ENCODE data around the gene ALDH18A1. TPM values are rescaled to one million over a fixed set of nuclear protein-coding genes. Genes with fewer than 3 reads are reported as not detected.

ALDH18A1 gene
- total RNA-seq, 2 experiments from 2014 or later = 109 to 121 TPM

DNA sequence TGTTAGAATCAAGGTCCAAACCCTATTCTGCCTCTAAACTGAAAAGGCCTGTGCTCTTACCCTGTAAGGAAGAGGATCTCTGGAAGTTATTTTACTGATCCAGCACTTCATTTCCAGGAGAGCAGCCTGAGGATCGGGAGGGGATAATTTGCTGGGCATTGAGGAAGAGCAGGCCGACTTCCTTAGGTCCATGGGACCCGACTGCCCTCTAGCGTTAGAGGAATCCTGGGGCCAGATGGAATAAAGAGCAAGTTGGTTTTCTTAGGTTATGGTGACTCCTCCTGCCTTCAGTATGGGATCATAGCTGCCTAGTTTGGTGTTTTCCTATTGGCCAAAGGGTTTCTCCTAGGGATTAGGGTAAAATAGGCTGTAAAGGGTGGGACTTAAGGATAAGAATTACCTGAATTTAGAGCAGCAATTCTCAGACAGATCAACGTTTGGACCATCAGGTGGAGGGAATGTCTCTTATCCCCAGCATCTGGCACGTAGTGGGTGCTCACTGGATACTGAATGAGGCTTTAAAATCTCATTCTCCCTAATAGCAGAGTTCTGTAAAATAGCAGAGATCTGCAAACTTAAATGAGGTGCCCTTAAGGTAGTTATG is 55.3 kb downstream of the ALDH18A1 start:
- POLR2A ChIA-PET = no interaction called here
- CTCF ChIA-PET = interaction anchor here (0.5 to 2.6 kb wide), 4 partner anchors 171 to 998 kb away, joined by 3 to 16 read pairs (median 4); no protein-coding TSS in a partner anchor

DNA sequence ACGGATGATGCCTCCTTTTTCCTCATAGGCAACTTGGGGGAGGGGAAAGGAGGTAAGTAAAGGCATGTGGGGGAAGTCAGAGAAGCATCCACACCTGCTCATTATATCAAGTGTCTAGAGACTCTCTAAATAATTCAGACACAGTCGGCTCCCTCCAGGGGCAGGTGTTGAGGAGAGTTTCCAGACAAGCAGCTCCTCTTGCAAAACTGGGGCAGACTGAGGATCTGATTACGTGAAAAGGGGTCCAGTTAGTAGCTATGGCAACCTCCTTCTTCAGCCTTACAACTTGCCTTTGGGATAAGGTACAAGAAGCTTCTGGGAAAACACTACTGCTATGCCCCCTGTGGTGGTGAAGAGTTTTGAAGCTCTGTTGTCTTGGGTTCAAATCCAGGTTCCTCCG is 56.4 kb downstream of the ALDH18A1 start:
- CTCF ChIA-PET = interaction anchor here (0.8 to 2.6 kb wide), 4 partner anchors 170 to 237 kb away, joined by 4 to 16 read pairs (median 4); no protein-coding TSS in a partner anchor
- POLR2A ChIA-PET = no interaction called here

DNA sequence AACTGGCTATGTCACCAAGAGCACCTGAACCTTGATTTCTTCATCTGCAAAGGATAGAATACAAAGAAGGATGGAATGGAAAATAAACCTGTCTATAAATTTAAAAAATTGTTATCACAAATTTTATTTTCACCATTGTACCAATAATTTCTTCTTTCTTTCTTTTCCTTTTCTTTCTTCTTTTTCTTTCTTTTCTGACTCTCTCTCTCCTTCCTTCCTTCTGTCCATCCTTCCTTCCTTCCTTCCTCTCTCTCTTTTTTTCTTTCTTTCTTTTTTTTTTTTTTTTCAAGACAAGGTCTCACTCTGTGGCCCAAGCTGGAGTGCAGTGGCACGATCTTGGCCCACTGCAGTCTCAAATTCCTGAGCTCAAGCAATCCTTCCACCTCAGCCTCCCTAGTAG is 58.7 kb downstream of the ALDH18A1 start:
- CTCF ChIA-PET = interaction anchor here (0.7 to 2.2 kb wide), 2 partner anchors 148 to 168 kb away, joined by 3 to 13 read pairs; no protein-coding TSS in a partner anchor
- POLR2A ChIA-PET = no interaction called here

DNA sequence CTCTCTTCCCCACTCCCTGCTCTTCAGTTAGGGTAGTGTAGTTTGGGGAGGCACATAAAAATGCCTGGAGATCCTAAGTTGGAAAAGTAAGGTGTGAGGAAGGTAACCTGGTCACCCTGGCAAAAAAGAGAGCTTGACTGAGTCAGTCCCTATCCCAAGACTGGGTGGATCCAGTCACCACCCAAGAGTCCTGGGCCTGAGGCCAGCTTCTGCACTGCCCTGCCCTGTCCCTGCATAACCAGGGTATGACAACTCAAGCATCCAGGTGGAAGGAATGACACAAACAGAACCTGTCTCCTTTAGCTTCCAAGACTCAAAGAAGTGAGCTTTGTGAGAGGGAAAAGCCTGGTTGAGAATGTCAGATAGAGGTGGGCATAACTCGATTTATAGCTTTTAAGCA is 68.5 kb downstream of the ALDH18A1 start:
- CTCF ChIA-PET = no interaction called here
- POLR2A ChIA-PET = no interaction called here

DNA sequence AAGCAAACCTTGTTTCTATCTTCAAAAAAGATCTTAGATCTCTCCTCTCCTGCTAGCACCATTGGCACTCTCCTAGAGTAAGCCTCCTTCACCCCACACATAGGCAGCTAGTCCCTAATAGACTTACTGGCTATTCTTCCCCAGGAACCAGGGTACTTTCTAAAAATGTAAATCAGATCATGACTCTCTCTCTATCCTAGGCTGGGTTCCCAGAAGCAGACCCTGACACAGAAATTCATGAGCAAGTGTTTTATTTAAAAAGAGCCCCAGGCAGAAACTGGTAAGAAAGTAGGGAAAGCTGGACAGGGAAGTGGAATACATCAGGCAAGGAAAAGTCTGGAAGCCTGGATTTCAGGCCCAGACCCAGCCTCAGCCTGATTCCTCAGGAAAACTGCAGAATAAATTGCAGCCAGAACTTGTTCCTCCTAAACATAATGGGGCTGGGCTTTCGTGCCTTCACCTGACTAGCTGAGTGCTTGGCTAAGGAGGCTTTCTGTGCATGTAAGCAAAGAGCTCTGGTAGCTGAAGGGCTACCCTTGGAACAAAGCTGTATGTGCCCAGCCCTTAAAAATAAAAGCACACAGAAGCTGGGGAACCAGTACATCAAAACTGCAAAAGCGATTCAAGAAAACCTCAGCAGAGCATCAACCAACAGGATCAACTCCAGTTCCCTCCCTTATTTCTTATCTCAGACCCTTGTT is 76.5 kb downstream of the ALDH18A1 start:
- ChIA-PET CTCF (no interaction called here), POLR2A (no interaction called here)

DNA sequence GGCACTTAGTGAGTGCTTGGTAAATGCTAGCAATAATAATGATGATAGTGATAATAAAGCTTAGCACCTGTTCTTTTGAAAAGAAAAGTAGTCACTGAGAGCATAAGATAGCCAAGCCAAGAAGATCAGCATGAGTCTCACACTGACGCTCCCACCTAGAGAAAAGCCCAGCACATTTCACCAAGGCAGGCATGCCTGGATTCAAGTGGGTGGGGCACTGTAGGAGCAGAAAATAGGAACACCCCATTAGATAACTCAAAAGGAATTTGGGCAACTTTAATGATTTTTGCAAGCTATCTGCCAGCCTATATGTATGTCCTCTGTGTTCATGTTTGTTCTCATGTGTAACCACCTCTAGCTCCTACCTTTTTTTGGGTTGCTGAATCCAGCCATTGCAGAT is 77.2 kb downstream of the ALDH18A1 start:
- ChIA-PET POLR2A (no interaction called here), CTCF (no interaction called here)

DNA sequence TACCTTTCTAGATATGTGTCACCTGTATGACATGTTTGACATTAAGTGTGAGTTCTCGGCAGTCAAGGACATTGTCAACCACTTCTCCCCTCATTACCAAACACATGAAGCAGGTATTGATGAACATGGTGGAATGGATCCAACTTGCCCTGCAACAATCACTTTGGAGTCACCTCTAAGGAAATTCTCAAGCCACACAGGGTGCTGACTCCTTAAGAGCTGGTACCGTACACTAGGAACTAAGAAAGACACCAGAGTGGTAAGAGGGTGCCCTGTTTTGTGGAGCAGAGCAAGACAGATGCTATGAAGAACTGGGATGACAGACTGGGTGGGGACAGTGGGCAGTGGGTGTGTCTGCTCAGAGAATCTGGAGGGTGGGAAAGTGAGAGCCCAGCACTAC is 77.9 kb downstream of the ALDH18A1 start:
- ChIA-PET POLR2A (no interaction called here), CTCF (no interaction called here)

DNA sequence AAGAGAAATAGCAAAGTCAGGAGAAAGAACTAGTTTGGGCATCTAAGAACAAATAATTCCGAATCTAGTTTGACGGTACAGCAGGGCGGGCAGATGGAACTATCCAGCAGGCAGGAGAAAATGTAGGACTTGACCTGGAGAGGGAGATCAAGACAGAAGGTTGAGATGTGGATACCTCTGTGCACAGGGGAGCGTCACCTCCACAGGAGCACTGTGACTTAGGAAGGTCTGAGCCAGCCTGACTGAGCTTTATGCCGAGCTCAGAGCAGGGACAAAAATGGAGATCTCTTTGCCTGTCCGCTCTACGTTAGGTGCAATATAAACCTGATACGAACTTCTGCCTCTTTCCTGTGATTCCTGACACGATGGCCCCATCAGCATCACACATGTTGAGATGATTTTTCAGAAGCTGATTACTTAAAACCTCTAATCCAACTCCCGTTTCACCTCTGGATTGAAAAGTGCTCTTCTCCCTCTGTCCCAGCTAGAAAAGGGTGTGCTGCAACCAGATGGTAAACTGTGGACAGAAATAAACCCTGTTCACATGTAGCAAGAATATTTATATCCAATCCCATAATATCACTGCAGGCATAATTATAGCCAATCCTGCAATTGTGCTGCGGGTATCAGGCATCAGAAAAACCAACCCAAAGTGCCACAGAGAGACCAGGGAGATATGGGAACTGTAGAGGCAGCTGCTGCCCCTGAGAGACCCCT is 81.7 kb downstream of the ALDH18A1 start:
- ChIA-PET POLR2A (no interaction called here), CTCF (interaction anchor here (0.7 kb wide), 1 partner anchor 9 kb away, joined by 4 read pairs; no protein-coding TSS in a partner anchor)

DNA sequence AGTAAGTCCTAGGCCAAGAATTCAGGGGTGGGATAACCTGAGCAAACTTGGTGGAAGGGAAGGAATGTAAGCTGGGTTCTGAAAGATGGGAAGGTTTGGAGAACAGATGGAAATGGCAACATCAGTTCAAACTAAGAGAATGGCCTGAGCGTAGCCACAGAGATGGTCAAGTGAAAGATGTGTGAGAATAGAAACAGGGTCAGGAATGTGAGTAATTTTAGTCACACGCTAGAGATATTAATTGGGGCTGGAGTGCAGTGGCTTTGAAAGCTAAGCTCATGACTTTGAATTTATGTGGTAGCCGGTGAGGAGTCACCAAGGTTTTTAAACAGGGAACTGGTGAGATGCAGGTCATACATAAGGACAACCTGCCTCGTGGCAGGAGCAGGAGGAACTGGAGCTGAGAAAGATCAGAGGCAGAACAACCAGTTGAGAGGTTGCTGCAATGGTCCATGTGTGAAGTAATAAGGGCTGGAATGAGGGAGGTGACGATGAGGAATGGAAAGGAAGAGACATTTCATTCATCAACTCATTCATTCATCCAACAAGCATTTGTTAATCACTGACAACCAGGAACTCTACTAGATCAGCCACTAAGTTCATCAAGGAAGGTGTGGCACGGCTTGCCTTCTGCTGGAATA is 82.4 kb downstream of the ALDH18A1 start:
- POLR2A ChIA-PET = no interaction called here

DNA sequence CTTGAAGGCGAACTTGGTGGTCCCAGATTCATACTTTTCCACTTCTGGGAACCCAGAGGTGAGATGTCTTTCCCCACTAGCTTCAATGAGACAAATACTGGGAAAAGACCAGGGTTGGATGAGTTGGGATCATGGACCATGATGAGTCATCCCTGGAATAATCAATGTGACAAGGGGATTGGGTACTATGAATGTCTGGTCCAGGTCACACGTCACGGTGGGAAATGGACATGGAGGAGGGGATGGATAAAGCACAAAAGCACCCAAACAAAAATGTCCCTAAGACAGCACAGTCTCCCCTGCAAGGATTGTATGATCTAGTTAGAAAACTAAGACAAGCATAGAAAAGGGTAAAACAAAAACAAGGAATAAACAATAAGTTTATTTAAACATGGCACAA is 83.0 kb downstream of the ALDH18A1 start:
- CTCF ChIA-PET = no interaction called here
- POLR2A ChIA-PET = no interaction called here

More for the DNA sequence above, 82.4 kb downstream of the ALDH18A1 start:
- CTCF ChIA-PET = no interaction called here

DNA sequence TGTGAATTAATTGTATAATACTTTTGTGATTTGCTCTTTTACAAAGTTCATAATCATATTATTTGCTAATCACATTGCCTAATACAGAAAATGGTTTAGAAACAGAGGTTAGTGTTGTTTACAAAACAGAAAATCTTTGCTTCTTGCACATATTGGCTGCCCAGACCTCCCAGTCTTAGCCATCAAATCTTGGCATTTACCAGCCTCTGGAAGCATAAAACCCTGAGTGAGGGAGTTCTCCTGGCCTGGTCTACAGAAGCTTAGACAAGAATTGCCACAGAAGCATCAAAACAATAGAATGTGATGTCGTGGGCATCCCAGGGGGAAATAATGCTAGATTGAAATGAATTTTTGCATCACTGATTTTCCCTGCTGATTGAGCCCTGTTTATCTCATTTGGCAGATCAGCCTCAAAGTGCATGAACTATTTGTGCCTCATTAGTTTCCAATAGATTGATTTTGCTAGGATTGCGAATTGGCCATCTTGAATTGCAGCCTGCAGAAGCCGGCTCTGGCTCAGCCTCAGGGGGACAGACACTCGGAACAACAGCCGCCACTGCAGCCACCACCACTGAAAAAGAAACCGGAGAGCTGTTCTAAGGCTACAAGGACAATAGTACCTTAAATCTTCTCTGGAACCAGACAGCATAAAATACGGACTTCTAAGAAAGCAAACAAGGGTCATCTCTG is 84.2 kb downstream of the ALDH18A1 start:
- ChIA-PET CTCF (no interaction called here), POLR2A (no interaction called here)

DNA sequence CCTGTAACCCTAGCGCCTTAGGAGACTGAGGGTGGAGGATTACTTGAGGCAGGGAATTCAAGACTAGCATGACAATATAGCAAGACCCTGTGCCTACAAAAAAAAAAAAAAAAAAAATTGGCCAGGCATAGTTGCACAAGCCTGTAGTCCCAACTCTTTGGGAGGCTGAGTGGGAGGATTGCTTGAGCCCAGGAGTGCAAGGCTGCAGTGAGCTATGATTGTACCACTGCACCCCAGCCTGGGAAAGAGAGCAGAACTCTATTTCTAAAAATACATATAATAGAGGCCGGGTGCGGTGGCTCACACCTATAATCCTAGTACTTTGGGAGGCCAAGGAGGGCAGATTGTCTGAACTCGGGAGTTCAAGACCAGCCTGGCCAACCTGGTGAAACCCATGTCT is 85.1 kb downstream of the ALDH18A1 start:
- ChIA-PET CTCF (no interaction called here), POLR2A (no interaction called here)

DNA sequence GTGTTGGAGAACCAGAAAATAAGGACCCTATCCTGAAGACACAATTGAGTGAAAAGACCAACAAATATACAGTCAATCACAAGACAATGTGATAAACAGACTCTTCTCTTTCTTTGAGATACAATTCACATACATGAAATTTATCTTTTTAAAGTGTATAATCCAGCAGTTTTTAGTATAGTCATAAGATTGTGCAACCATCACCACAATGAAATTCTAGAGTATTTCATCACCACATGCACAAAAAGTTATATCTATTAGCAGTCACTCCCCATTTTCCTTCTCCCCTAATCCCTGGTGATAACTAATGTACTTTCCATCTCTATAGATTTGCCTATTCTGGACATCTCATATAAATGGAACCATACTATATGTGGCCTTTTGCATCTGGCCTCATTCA is 87.1 kb downstream of the ALDH18A1 start:
- ChIA-PET POLR2A (no interaction called here), CTCF (no interaction called here)

DNA sequence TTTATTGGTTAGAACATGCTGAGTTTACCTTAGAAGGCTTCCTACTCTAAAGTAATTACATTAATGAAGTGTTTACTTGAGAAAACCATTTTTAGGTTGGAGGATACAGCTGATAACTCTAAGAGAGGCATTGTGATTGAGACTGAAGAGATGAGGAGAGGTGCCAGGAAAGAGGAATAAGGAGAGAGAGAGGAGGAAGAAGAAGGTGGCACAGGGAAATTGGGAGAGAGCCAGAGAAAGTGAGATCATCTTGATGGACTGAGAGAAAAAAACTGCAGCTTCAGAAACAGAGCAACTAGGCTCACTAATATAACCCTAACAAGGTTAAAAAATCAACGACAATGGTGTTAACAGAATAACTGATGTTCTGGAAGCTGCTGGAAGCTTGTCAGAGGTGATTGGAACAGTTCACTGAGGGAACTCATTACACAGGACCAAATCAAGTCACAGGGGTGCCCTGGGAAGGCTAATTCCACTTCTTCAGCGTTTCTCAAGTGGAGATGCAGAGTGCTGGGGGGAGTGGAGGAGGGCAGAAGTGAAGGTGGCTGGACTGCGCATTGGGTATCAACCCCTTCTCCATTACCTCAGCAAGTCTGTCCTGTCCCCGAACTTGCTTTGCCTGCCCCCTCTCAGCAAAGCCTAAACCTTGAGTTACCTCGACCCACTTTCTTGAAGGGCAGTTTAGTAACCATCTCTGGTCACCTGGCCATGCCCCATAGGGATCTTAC is 88.4 kb downstream of the ALDH18A1 start:
- CTCF ChIA-PET = no interaction called here
- POLR2A ChIA-PET = no interaction called here

DNA sequence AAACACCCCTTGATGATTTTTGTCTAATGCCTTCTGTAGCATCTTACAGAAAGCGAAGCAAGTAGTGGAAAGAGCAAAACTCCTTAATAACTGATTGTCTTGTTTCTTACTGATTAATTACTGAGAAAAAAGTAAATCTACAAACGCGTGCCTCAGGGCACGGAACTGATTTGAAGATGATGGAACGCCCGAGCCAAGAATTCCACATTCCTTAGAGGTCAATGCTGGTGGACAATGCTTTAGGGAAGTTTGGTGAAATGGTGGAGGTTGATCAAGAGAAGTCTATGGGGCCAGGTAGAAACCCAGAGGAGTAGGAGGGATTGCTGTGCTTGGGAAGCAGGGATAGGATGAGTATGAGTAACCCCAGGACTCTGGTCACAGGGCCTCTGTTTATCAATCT is 90.4 kb downstream of the ALDH18A1 start:
- CTCF ChIA-PET = interaction anchor here (0.6 kb wide), 1 partner anchor 32 kb away, joined by 4 read pairs; no protein-coding TSS in a partner anchor
- POLR2A ChIA-PET = no interaction called here

DNA sequence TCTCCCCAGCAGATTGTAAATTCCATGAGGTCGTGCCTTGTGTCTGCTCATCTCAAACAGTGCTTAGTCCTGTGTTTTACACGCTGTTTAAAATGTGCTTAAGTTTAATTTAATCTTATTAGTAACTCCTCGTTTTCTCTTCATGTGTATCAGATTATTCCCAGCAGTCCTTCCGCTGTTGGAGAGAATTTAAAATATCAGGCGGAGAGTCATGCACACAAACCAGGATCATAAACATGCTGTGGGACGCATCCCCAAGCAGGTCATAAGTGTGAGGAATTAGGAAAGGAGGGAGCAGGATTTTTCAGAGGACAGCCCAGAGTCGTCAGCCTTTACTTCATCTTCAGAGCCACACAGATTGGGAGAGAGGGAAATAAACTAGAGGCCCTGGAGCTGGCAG is 91.2 kb downstream of the ALDH18A1 start:
- CTCF ChIA-PET = no interaction called here
- POLR2A ChIA-PET = no interaction called here

DNA sequence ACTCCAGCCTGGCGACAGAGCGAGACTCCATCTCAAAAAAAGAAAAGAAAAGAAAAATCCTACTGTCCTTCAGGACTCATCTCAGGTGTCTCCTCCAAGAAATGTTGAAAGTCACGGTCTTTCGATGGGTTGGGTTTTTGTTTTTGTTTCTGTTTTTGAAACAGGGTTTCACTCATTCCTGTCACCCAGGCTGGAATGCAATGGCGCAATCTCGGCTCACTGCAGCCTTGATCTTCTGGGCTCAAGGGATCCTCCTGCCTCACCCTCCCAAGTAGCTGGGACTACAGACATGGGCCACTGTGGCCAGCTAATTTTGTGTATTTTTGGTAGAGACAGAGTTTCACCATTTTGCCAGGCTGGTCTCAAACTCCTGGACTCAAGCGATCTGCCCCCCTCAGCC is 92.2 kb downstream of the ALDH18A1 start:
- CTCF ChIA-PET = no interaction called here
- POLR2A ChIA-PET = interaction anchor here (0.6 kb wide), 1 partner anchor 363 kb away, joined by 4 read pairs; no protein-coding TSS in a partner anchor

DNA sequence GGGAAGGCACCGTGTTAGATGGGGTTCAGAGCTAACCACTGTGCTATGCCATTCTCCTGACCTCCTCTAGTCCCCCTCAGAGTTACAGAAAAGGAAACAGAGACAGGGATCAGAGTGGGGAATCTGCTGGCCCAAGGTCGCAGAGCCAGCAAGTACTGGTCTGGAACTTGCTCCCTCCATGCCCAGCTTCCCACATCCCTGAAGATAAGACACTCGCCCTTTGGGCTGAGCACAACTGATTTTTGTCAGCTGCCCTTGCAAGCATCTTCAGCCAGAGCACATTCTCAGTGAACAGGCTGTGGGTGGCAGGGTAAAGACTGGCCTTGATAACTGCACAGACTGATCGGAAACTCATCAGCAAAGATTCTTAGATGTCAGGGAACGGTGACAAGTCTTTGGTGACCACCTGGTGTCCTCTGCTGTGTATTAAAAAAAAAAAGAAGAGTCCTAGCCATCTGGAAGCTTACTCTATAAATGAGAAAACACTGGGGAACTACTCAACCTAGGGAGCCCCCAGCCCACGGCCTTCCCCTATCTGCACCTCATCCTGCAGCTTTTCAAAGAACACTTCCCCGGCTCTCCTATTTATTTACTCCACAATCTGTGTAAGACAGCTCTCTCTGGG is 94.1 kb downstream of the ALDH18A1 start:
- CTCF ChIA-PET = no interaction called here
- POLR2A ChIA-PET = no interaction called here

DNA sequence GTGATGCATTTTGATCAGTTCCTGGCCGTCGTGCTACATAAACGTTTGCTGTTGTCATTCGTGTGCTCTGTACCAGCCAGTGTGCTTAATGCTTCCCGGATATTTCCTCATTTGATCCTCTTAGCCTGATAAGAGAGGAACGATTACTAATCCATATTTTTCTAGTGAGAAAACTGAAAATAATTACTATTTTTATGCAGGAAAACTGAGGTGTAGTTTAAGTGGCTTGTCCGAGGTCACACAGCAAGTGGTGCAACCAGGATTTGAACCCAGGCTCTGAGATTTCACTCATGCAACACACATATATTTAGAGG is 94.7 kb downstream of the ALDH18A1 start:
- CTCF ChIA-PET = no interaction called here
- POLR2A ChIA-PET = no interaction called here

Measured in activated CD8-positive, alpha-beta memory T cell treated with anti-CD3 and anti-CD28 coated beads for 36 hours (primary cell).